GM12878 (cell line): Measurements from ENCODE around the gene TMPRSS11A. TPM values are rescaled to one million over a fixed set of nuclear protein-coding genes. Genes with fewer than 3 reads are reported as not detected.

Source experiments
- ATAC-seq: fragments of 200-7000 bp; cut with Tn5 transposase; 3 replicates; pipeline ENCODE4 v1.9.1; 2020; ENCODE audit warnings: mild to moderate bottlenecking, moderate library complexity
- BruUV-seq: library from RNA; stranded (reverse); fragments of 400-500 nt; replicated peaks from 2 replicates; lab custom pipeline; 2021; lab: Mats Ljungman, UMichigan
- CTCF ChIA-PET: fragments of 300-600 bp; sonication (Branson Sonifier 250); formaldehyde crosslinking; extraction: SDS; loops from one replicate; lab custom pipeline; 2021; ENCODE audit warnings: inconsistent platforms; lab: Yijun Ruan, JAX
- POLR2A ChIA-PET: fragments of 350-600 bp; formaldehyde crosslinking; extraction: SDS; loops from one replicate; lab custom pipeline; 2021; ENCODE audit warnings: inconsistent platforms; lab: Charles Lee
- RAD21 ChIA-PET: fragments of 300-600 bp; sonication (Branson Sonifier 250); formaldehyde crosslinking; loops from one replicate; lab custom pipeline; 2023; ENCODE audit warnings: antibody characterized with exemption; ENCODE audit not compliant: unreplicated experiment; lab: Charles Lee
- SMC1A ChIA-PET: fragments of 300-600 bp; sonication (Branson Sonifier 250); formaldehyde crosslinking; loops from one replicate; lab custom pipeline; 2023; ENCODE audit not compliant: unreplicated experiment, uncharacterized antibody; lab: Charles Lee
- DNase-seq: peaks from one replicate; pipeline ENCODE4 v3.0.0-alpha.2; 2011; ENCODE audit warnings: low read depth, low spot score
- FAIRE-seq: peaks from 3 replicates; lab custom pipeline; 2011; peaks lifted over from hg19 to GRCh38; lab: Jason Lieb, UNC
- H2AFZ ChIP-seq: 2 replicates; pipeline ENCODE4 v1.6.0; 2011; ENCODE audit warnings: low read depth, low read length, control low read depth; ENCODE audit not compliant: control insufficient read depth
- H3K27ac ChIP-seq: 2 replicates; pipeline ENCODE4 v1.5.1; 2011; ENCODE audit warnings: control low read depth; ENCODE audit not compliant: control insufficient read depth, insufficient read depth
- H3K27me3 ChIP-seq, 2 experiments: replicated peaks in 1 of 2; 2 replicates each; pipeline versions ENCODE4 v1.6.0 to v1.6.1; 2011; ENCODE audit warnings: low read length in 1 of 2; ENCODE audit not compliant: control insufficient read depth in 2 of 2, insufficient read depth in 2 of 2
- H3K36me3 ChIP-seq, 2 experiments: 2 replicates each; pipeline ENCODE4 v1.5.1; 2011; ENCODE audit warnings: low read length in 1 of 2; ENCODE audit not compliant: control insufficient read depth in 2 of 2, insufficient read depth in 2 of 2
- H3K4me1 ChIP-seq: 2 replicates; pipeline ENCODE4 v1.6.1; 2011; ENCODE audit warnings: mild to moderate bottlenecking, low read length, moderate library complexity, mixed read lengths; ENCODE audit not compliant: control insufficient read depth, insufficient read depth
- H3K4me2 ChIP-seq: 2 replicates; pipeline ENCODE4 v1.6.0; 2011; ENCODE audit warnings: control low read depth; ENCODE audit not compliant: control insufficient read depth, insufficient read depth
- H3K4me3 ChIP-seq: fragments of 200-600 bp; sonication (generic); 2 replicates; pipeline ENCODE4 v1.5.1; 2016
- H3K79me2 ChIP-seq: 2 replicates; pipeline ENCODE4 v1.6.0; 2011; ENCODE audit warnings: low read length; ENCODE audit not compliant: control insufficient read depth, insufficient read depth
- H3K9ac ChIP-seq: 2 replicates; pipeline ENCODE4 v1.8.0; 2011; ENCODE audit warnings: low read length, control low read depth, mixed read lengths; ENCODE audit not compliant: control insufficient read depth, insufficient read depth
- H3K9me3 ChIP-seq: replicated peaks from 3 replicates; pipeline ENCODE4 v1.5.1; 2011; ENCODE audit warnings: mild to moderate bottlenecking, low read length; ENCODE audit not compliant: control insufficient read depth, insufficient read depth
- H4K20me1 ChIP-seq: 2 replicates; pipeline ENCODE4 v1.6.0; 2011; ENCODE audit not compliant: control insufficient read depth, insufficient read depth
- RBBP5 ChIP-seq: fragments of 200-600 bp; sonication (generic); conservative IDR thresholded peaks from 2 replicates; pipeline ENCODE4 v1.6.1; 2016
- RFX5 ChIP-seq: IDR thresholded peaks from 2 replicates; pipeline ENCODE4 v1.6.1; 2011; ENCODE audit warnings: low read depth, low read length, improper control_type of control experiment
- TCF7 ChIP-seq: IDR thresholded peaks from 2 replicates; pipeline ENCODE4 v1.6.1; 2014; ENCODE audit warnings: antibody characterized with exemption, borderline replicate concordance
- WGBS: methylation state at CpG from one replicate; pipeline ENCODE4 v1.1.6; 2016; ENCODE audit warnings: low lambda C conversion rate; ENCODE audit not compliant: insufficient replicate concordance, insufficient coverage; ENCODE audit errors: missing lambda C conversion rate; 5-methylcytosine and 5-hydroxymethylcytosine counted together
- in situ Hi-C: fragments of 300-500 bp; cut with MboI; formaldehyde crosslinking; loops from 9 replicates; pipeline ENCODE4 v1.14.3; 2018; ENCODE audit warnings: mixed read lengths
- intact Hi-C: fragments of 100-400 bp; cut with micrococcal nuclease; formaldehyde crosslinking; loops from one replicate; pipeline ENCODE4 v1.14.2; 2022; ENCODE audit not compliant: unreplicated experiment
- polyA plus RNA-seq, 11 experiments: library from polyadenylated mRNA; depleted of rRNA in 4 of 11; unstranded in 6 of 11; stranded (reverse) in 5 of 11; fragments of >200 nt; fragmentation: Nextera tagmentation in 4 of 11; fragmentation: Illumina TruSeq in 1 of 11; extraction: Ambion mirVana in 4 of 11; extraction: Trizol in 1 of 11; gene quantifications; 1 replicate in 1 of 11; 2 replicates in 10 of 11; pipeline versions ENCODE4 v1.2.1 to v1.2.3, GENCODE V29; 2011 to 2016; ENCODE audit warnings: inconsistent platforms in 2 of 11, missing spikeins in 2 of 11, low read depth in 1 of 11
- total RNA-seq, 4 experiments: library from RNA; depleted of rRNA in 3 of 4; stranded (reverse); fragments of >200 nt in 3 of 4; fragmentation: Illumina TruSeq in 1 of 4; extraction: Trizol in 1 of 4; gene quantifications; 2 replicates each; pipeline versions ENCODE4 v1.2.1 to v1.2.3, GENCODE V29; 2013 to 2021

Gene TMPRSS11A
- total and polyA plus RNA-seq, 10 of the 15 experiments (the other 5 are each of a cell fraction or from before 2014, with no cell fraction given): 0.02 TPM; not detected in 9

DNA sequence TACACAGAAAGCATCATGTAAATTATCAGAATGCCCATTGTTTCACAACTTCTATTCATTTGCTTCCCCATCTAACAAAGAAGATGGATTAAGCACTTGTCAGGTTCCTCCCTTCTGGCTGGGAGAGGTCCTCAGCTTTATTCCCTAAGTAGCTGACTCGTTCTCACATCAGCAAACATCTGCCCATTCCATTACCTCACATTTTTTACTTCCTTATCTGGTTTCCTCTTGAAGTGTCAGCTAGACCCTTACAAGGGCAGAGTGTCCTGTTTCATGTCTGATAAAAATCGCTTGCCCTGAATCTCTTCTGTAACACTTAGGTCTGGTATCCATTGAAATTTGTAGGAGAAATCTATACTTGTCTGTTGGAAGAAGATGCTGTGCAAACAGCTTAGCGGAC, 34.7 kb downstream of the TMPRSS11A start:
- ChIA-PET RAD21 (no interaction called here), SMC1A (no interaction called here), POLR2A (no interaction called here), CTCF (no interaction called here)
- no peak for FAIRE-seq
- Histone ChIP-seq H3K36me3 (no peaks in the 10 kb centered on the region), H3K79me2 (no peaks in the 10 kb centered on the region), H3K9me3 (no peaks in the 10 kb centered on the region), H3K9ac (no peak overlapping the region), H3K4me1 (no peaks in the 10 kb centered on the region), H3K27ac (no peak overlapping the region), H2AFZ (no peak overlapping the region), H3K4me2 (no peak overlapping the region), H3K4me3 (no peak overlapping the region), H4K20me1 (no peaks in the 10 kb centered on the region), H3K27me3 (no peaks in the 10 kb centered on the region)
- ATAC-seq: no peak
- intact Hi-C loops: no loop called here
- no TSS peak for BruUV-seq
- in situ Hi-C loops: no loop called here
- DNase-seq: no peak
- WGBS: 16% methylated on average over 3 of the region's 3 CpGs
- TF ChIP-seq RBBP5: no peak

- SMC1A ChIA-PET: no interaction called here
- BruUV-seq: no TSS peak
- RAD21 ChIA-PET: interaction anchor here (0.8 kb wide), 1 partner anchor 181 kb away, joined by 3 read pairs; no protein-coding TSS in a partner anchor
- Histone ChIP-seq H3K4me3 (no peak overlapping the region), H4K20me1 (no peaks in the 10 kb centered on the region), H3K79me2 (no peaks in the 10 kb centered on the region), H3K36me3 (no peaks in the 10 kb centered on the region), H3K27me3 (no peaks in the 10 kb centered on the region), H3K27ac (no peak overlapping the region), H3K9me3 (no peaks in the 10 kb centered on the region), H3K4me1 (no peaks in the 10 kb centered on the region), H3K9ac (no peak overlapping the region), H3K4me2 (no peak overlapping the region), H2AFZ (no peak overlapping the region)
- in situ Hi-C loops: no loop called here
- no peak for ATAC-seq
- POLR2A ChIA-PET: no interaction called here
- TF ChIP-seq RFX5 (no peak), TCF7 (no peak)
- intact Hi-C loops: no loop called here
- CTCF ChIA-PET: interaction anchor here (1.4 kb wide), 1 partner anchor 16 kb away, joined by 6 read pairs; no protein-coding TSS in a partner anchor
- DNase-seq: no peak
- WGBS: 44% methylated on average over 3 of the region's 3 CpGs
- FAIRE-seq: no peak
Measured at GRCh38 chr4:67927251-67927650, 36.0 kb downstream of the TMPRSS11A start.
